ENCODE results near the gene FLII. TPM values are rescaled to one million over a fixed set of nuclear protein-coding genes. Genes with fewer than 3 reads are reported as not detected.
"Not testable (repeated sequence)": the region's sequence is repeated elsewhere in the genome, so short reads cannot be mapped to it uniquely, and the experiment has no call there.

Gene FLII
- total and polyA plus RNA-seq, 2 of the 13 experiments (the other 11 are each of a cell fraction or from before 2014, with no cell fraction given), result 130 to 303 TPM

DNA sequence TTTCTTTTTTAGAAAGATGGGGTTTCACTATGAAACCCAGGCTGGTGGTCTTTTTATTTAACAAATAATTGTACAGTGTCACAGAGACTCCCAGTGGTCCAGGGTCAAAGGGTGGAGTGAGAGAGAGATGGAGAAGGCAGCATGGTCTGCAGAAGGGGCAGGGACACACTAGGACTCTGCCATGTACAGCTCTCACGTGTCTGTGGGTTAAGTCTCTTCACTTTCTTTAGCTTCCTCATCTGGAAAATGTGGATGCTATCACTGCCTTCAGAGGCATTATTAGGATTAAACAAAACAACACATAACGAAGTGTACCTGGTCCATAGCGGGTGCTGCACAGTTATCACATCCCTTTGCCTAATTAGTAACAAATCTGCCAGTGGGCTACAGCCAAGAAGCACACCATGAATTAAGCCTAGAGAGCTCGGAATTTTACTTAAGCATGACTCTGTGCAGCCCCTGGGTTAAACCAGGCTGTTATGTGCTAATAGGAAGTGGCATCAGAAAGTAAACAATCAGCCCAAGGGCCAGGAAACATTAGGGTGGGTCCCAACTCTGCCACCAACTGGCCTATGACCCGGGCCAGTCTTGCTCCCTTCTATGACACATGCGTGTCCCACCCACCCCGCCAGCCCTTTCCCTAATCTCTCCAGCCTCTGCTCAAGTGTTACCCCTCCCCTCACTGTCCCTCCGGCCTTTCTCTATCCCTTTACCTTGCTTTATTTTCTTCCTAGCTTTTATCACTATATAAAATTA is 42.4 kb upstream of the FLII start:
- Histone ChIP-seq H3K27ac (ENCODE audit: extremely low read length, insufficient read depth, low read length) (no peak overlapping the region), H3K27me3 (ENCODE audit: control insufficient read depth in 1 of 2, insufficient read depth in 2 of 2, low read length in 2 of 2) (no peaks in the 10 kb centered on the region), H3K9ac (ENCODE audit: insufficient read depth, low read depth, low read length) (no peak overlapping the region), H4K20me1 (ENCODE audit: insufficient read depth, low read length) (no peaks in the 10 kb centered on the region), H3K79me2 (ENCODE audit: insufficient read depth, low read length) (no peaks in the 10 kb centered on the region), H3K9me3 (ENCODE audit: low read length) (no peaks in the 10 kb centered on the region), H3K36me3 (replicated peaks in 1 of 2; ENCODE audit: control insufficient read depth in 1 of 2, insufficient read depth in 2 of 2, low read length in 2 of 2) (peaks cover 25 to 57% of the 10 kb centered on the region in 2 experiments), H3K4me2 (ENCODE audit: low read depth, low read length) (no peak overlapping the region), H2AFZ (ENCODE audit: low read length) (no peak overlapping the region), H3K4me3 (replicated peaks in 1 of 3; ENCODE audit: insufficient read depth in 1 of 3, low read depth in 2 of 3, low read length in 3 of 3) (no peak overlapping the region), H3K4me1 (ENCODE audit: insufficient read depth, low read length) (no peaks in the 10 kb centered on the region)
- DNase-seq (ENCODE audit: low spot score) (no peak), ATAC-seq (no peak), FAIRE-seq (no peak)
- ChIA-PET CTCF (ENCODE audit: low intra/inter-chr PET ratio, low total read pairs) (no interaction called here), POLR2A (no interaction called here)
- intact Hi-C loops (cut with micrococcal nuclease; ENCODE audit: unreplicated experiment) (no loop called here), in situ Hi-C loops (cut with HindIII; ENCODE audit: extremely low pct_ligation_motif_present, low pct_unique_long_range_greater_than_20kb) (no loop called here)
- no TSS peak for BruUV-seq (replicated peaks)
- WGBS (ENCODE audit: low lambda C conversion rate), result 98% methylated on average over 8 of the region's 8 CpGs
- TF ChIP-seq, protein P1, sequence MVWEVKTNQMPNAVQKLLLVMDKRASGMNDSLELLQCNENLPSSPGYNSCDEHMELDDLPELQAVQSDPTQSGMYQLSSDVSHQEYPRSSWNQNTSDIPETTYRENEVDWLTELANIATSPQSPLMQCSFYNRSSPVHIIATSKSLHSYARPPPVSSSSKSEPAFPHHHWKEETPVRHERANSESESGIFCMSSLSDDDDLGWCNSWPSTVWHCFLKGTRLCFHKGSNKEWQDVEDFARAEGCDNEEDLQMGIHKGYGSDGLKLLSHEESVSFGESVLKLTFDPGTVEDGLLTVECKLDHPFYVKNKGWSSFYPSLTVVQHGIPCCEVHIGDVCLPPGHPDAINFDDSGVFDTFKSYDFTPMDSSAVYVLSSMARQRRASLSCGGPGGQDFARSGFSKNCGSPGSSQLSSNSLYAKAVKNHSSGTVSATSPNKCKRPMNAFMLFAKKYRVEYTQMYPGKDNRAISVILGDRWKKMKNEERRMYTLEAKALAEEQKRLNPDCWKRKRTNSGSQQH (CRISPR knock-in tag; IDR thresholded peaks at IDR 0.05; ENCODE audit: low read depth), result no peak
- TF ChIP-seq PITX1 (CRISPR knock-in tag; IDR thresholded peaks at IDR 0.05) (no peak), ZNF563 (CRISPR knock-in tag; IDR thresholded peaks at IDR 0.05) (no peak), BCL6 (CRISPR knock-in tag; IDR thresholded peaks at IDR 0.05) (no peak), TMF1 (CRISPR knock-in tag; IDR thresholded peaks at IDR 0.05; ENCODE audit: low read depth) (no peak), ETV5 (CRISPR knock-in tag; IDR thresholded peaks at IDR 0.05; ENCODE audit: borderline replicate concordance) (no peak), KAT8 (CRISPR knock-in tag; IDR thresholded peaks at IDR 0.05) (no peak), CBX2 (IDR thresholded peaks at IDR 0.05; ENCODE audit: low read depth, low read length) (no peak), CBX2 (CRISPR knock-in tag; IDR thresholded peaks at IDR 0.05; ENCODE audit: low read depth) (no peak), TOE1 (CRISPR knock-in tag; IDR thresholded peaks at IDR 0.05) (no peak), ZNF678 (CRISPR knock-in tag; IDR thresholded peaks at IDR 0.05) (no peak), RARG (CRISPR knock-in tag; IDR thresholded peaks at IDR 0.05; ENCODE audit: low read depth) (no peak), FOXA1 (IDR thresholded peaks at IDR 0.05) (no peak), FOXA1 (CRISPR knock-in tag; IDR thresholded peaks at IDR 0.05) (no peak), ZNF768 (CRISPR knock-in tag; IDR thresholded peaks at IDR 0.05) (no peak), SP2 (CRISPR knock-in tag; IDR thresholded peaks at IDR 0.05) (no peak)
- TF ChIP-seq, protein P2, sequence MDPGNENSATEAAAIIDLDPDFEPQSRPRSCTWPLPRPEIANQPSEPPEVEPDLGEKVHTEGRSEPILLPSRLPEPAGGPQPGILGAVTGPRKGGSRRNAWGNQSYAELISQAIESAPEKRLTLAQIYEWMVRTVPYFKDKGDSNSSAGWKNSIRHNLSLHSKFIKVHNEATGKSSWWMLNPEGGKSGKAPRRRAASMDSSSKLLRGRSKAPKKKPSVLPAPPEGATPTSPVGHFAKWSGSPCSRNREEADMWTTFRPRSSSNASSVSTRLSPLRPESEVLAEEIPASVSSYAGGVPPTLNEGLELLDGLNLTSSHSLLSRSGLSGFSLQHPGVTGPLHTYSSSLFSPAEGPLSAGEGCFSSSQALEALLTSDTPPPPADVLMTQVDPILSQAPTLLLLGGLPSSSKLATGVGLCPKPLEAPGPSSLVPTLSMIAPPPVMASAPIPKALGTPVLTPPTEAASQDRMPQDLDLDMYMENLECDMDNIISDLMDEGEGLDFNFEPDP (CRISPR knock-in tag; conservative IDR thresholded peaks at IDR 0.05), result no peak

DNA sequence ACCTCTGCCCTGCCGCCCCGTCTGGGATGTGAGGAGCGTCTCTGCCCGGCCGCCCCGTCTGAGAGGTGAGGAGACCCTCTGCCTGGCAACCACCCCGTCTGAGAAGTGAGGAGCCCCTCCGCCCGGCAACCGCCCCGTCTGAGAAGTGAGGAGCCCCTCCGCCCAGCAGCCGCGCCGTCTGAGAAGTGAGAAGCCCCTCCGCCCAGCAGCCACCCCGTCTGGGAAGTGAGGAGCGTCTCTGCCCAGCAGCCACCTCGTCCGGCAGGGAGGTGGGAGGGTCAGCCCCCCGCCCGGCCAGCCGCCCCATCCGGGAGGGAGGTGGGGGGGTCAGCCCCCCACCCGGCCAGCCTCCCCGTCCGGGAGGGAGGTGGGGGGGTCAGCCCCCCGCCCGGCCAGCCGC is 39.5 kb upstream of the FLII start:
- H3K4me2 ChIP-seq (ENCODE audit: low read depth, low read length); DNase-seq (ENCODE audit: low spot score); BruUV-seq (replicated peaks); H3K27ac ChIP-seq (ENCODE audit: extremely low read length, insufficient read depth, low read length); H3K4me3 ChIP-seq (replicated peaks in 1 of 3; ENCODE audit: insufficient read depth in 1 of 3, low read depth in 2 of 3, low read length in 3 of 3); H4K20me1 ChIP-seq (ENCODE audit: insufficient read depth, low read length); ATAC-seq; H3K4me1 ChIP-seq (ENCODE audit: insufficient read depth, low read length); H3K79me2 ChIP-seq (ENCODE audit: insufficient read depth, low read length); FAIRE-seq; H3K9ac ChIP-seq (ENCODE audit: insufficient read depth, low read depth, low read length); H3K9me3 ChIP-seq (ENCODE audit: low read length); H2AFZ ChIP-seq (ENCODE audit: low read length); POLR2A ChIA-PET; intact Hi-C loops (cut with micrococcal nuclease; ENCODE audit: unreplicated experiment); in situ Hi-C loops (cut with HindIII; ENCODE audit: extremely low pct_ligation_motif_present, low pct_unique_long_range_greater_than_20kb); H3K27me3 ChIP-seq (ENCODE audit: control insufficient read depth in 1 of 2, insufficient read depth in 2 of 2, low read length in 2 of 2); CTCF ChIA-PET (ENCODE audit: low intra/inter-chr PET ratio, low total read pairs): not testable (repeated sequence)
- WGBS (ENCODE audit: low lambda C conversion rate), result 88% methylated on average over 6 of the region's 30 CpGs
- H3K36me3 ChIP-seq (replicated peaks in 1 of 2; ENCODE audit: control insufficient read depth in 1 of 2, insufficient read depth in 2 of 2, low read length in 2 of 2), result peaks cover 26 to 54% of the 10 kb centered on the region in 2 experiments

Measured in HepG2 (cell line).